Panc1 (cell line): ENCODE data around the gene C11orf54. TPM values are rescaled to one million over a fixed set of nuclear protein-coding genes. Genes with fewer than 3 reads are reported as not detected.

Experiments used
- ATAC-seq: fragments of 200-7000 bp; cut with Tn5 transposase; 2 replicates; pipeline ENCODE4 v1.9.1; 2020; ENCODE audit warnings: mild to moderate bottlenecking, moderate library complexity
- BruUV-seq: library from RNA; stranded (reverse); fragments of 400-500 nt; replicated peaks from 2 replicates; lab custom pipeline; 2021; lab: Mats Ljungman, UMichigan
- CTCF ChIA-PET: fragments of 300-600 bp; sonication (Branson Sonifier 250); formaldehyde crosslinking; loops from one replicate; lab custom pipeline; 2022; ENCODE audit warnings: antibody characterized with exemption; lab: Charles Lee
- POLR2A ChIA-PET: fragments of 300-600 bp; sonication (Branson Sonifier 250); formaldehyde crosslinking; loops from one replicate; lab custom pipeline; 2022; ENCODE audit warnings: antibody characterized with exemption; lab: Charles Lee
- DNase-seq: peaks from one replicate; pipeline ENCODE4 v3.0.0-alpha.2; 2010; ENCODE audit warnings: low read depth, low spot score
- H3K27ac ChIP-seq: 2 replicates; pipeline ENCODE4 v1.5.1; 2011; ENCODE audit warnings: mild to moderate bottlenecking, low read length, inconsistent platforms
- H3K27me3 ChIP-seq: fragments of 200-500 bp; sonication (Bioruptor generic); 2 replicates; pipeline ENCODE4 v1.6.0; 2014; ENCODE audit warnings: low read length, inconsistent platforms; ENCODE audit not compliant: control insufficient read depth, insufficient read depth
- H3K36me3 ChIP-seq: fragments of 200-500 bp; sonication (Bioruptor generic); 2 replicates; pipeline ENCODE4 v1.5.1; 2014; ENCODE audit warnings: inconsistent platforms, mild to moderate bottlenecking, low read length, moderate library complexity; ENCODE audit not compliant: control insufficient read depth, insufficient read depth
- H3K4me1 ChIP-seq: 2 replicates; pipeline ENCODE4 v1.5.1; 2011; ENCODE audit warnings: inconsistent platforms, mild to moderate bottlenecking, low read length, moderate library complexity; ENCODE audit not compliant: control insufficient read depth, insufficient read depth
- H3K4me3 ChIP-seq, 2 experiments: 2 replicates each; pipeline ENCODE4 v1.5.1; 2011 to 2012; ENCODE audit warnings: low read depth in 2 of 2, low read length in 2 of 2, mild to moderate bottlenecking in 2 of 2, inconsistent platforms in 1 of 2, moderate library complexity in 1 of 2
- H3K9me3 ChIP-seq: fragments of 200-500 bp; sonication (Bioruptor generic); 2 replicates; pipeline ENCODE4 v1.5.1; 2014; ENCODE audit warnings: low read depth, mild to moderate bottlenecking, inconsistent platforms, low read length, moderate library complexity; ENCODE audit not compliant: control insufficient read depth, insufficient read depth
- CTCF ChIP-seq: fragments of 450-650 bp; IDR thresholded peaks from 2 replicates; pipeline ENCODE4 v1.5.1; 2017; ENCODE audit warnings: mild to moderate bottlenecking
- POLR2AphosphoS5 ChIP-seq: IDR thresholded peaks from 2 replicates; pipeline ENCODE4 v1.6.1; 2012; ENCODE audit warnings: mild to moderate bottlenecking, low read depth, low read length, moderate library complexity
- SIN3A ChIP-seq: IDR thresholded peaks from 2 replicates; pipeline ENCODE4 v1.6.1; 2012; ENCODE audit warnings: low read depth, mild to moderate bottlenecking, low read length, moderate library complexity, borderline replicate concordance; ENCODE audit not compliant: insufficient read depth
- TCF7L2 ChIP-seq: IDR thresholded peaks from 2 replicates; pipeline ENCODE4 v1.6.1; 2011; ENCODE audit warnings: mild to moderate bottlenecking, low read depth, low read length, inconsistent platforms
- in situ Hi-C: cut with HindIII; loops from 2 replicates; pipeline ENCODE4 v1.10.0; 2016; ENCODE audit warnings: low sequenced_read_pairs, low pct_unique_long_range_greater_than_20kb
- intact Hi-C: fragments of 100-400 bp; cut with micrococcal nuclease; formaldehyde crosslinking; loops from one replicate; pipeline ENCODE4 v1.10.0; 2022; ENCODE audit not compliant: unreplicated experiment
- total RNA-seq: library from RNA; stranded (reverse); gene quantifications from one replicate; pipeline ENCODE4 v1.2.1, GENCODE V29; 2021; ENCODE audit not compliant: unreplicated experiment
- TF ChIP-seq, protein P1 (sequence below), 2 experiments: IDR thresholded peaks; 2 replicates each; pipeline ENCODE4 v1.6.1; 2011 to 2012; ENCODE audit warnings: low read depth in 2 of 2, control low read depth in 1 of 2, low read length in 1 of 2, mild to moderate bottlenecking in 1 of 2, moderate library complexity in 1 of 2; ENCODE audit not compliant: insufficient read depth in 1 of 2

The C11orf54 gene
- total RNA-seq, 1 experiment from 2014 or later = 31.0 TPM

DNA sequence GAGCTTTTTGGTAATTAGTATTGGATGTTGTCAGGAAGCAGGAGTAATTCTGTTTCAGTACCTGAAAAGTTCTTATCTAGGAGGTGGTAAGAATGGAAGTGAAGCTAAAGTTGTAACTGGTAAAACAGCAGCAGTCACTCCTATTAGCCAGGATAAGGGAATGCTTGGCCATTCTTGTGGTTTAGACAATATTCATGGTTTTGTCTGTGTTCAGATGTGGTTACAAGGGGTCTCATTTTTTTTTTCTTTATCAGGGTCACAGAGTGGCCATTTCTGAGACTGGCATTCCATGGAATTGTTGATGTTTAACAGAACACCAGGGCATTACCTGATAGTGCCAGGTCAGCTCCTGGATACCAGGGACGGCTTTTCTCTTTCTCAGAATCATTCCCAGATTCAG lies 24.0 kb upstream of the C11orf54 start:
- Histone ChIP-seq H3K4me3 (no peak overlapping the region), H3K27me3 (no peaks in the 10 kb centered on the region), H3K4me1 (no peaks in the 10 kb centered on the region), H3K9me3 (no peaks in the 10 kb centered on the region), H3K36me3 (no peaks in the 10 kb centered on the region), H3K27ac (no peak overlapping the region)
- intact Hi-C loops (no loop called here), in situ Hi-C loops (no loop called here)
- DNase-seq (no peak), ATAC-seq (no peak)
- TF ChIP-seq, protein P1, sequence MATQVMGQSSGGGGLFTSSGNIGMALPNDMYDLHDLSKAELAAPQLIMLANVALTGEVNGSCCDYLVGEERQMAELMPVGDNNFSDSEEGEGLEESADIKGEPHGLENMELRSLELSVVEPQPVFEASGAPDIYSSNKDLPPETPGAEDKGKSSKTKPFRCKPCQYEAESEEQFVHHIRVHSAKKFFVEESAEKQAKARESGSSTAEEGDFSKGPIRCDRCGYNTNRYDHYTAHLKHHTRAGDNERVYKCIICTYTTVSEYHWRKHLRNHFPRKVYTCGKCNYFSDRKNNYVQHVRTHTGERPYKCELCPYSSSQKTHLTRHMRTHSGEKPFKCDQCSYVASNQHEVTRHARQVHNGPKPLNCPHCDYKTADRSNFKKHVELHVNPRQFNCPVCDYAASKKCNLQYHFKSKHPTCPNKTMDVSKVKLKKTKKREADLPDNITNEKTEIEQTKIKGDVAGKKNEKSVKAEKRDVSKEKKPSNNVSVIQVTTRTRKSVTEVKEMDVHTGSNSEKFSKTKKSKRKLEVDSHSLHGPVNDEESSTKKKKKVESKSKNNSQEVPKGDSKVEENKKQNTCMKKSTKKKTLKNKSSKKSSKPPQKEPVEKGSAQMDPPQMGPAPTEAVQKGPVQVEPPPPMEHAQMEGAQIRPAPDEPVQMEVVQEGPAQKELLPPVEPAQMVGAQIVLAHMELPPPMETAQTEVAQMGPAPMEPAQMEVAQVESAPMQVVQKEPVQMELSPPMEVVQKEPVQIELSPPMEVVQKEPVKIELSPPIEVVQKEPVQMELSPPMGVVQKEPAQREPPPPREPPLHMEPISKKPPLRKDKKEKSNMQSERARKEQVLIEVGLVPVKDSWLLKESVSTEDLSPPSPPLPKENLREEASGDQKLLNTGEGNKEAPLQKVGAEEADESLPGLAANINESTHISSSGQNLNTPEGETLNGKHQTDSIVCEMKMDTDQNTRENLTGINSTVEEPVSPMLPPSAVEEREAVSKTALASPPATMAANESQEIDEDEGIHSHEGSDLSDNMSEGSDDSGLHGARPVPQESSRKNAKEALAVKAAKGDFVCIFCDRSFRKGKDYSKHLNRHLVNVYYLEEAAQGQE (IDR thresholded peaks at IDR 0.05; ENCODE audit: insufficient read depth in 1 of 2, low read depth in 2 of 2, low read length in 1 of 2) = no peak
- no peak for TF ChIP-seq POLR2AphosphoS5
- TF ChIP-seq CTCF = no peak
- TF ChIP-seq SIN3A = no peak
- no peak for TF ChIP-seq TCF7L2
- ChIA-PET POLR2A (no interaction called here), CTCF (no interaction called here)
- no TSS peak for BruUV-seq

- ChIA-PET CTCF (no interaction called here), POLR2A (no interaction called here)
- no peak overlapping the region for H3K27ac ChIP-seq
- no peaks in the 10 kb centered on the region for H3K27me3 ChIP-seq
- in situ Hi-C loops = no loop called here
- intact Hi-C loops = no loop called here
- TF ChIP-seq SIN3A = no peak
- no peak for TF ChIP-seq CTCF
- TF ChIP-seq, protein P1 (IDR thresholded peaks at IDR 0.05; ENCODE audit: insufficient read depth in 1 of 2, low read depth in 2 of 2, low read length in 1 of 2) = no peak
- TF ChIP-seq TCF7L2 = no peak
- TF ChIP-seq POLR2AphosphoS5 = no peak
- ATAC-seq (no peak), DNase-seq (no peak)
- H3K4me3 ChIP-seq = no peak overlapping the region
- no peaks in the 10 kb centered on the region for H3K4me1 ChIP-seq
- BruUV-seq = no TSS peak
- H3K9me3 ChIP-seq = no peaks in the 10 kb centered on the region
- 0 out of 2 replicates have a peak, but pooled peaks cover 2% of the 10 kb centered on the region for H3K36me3 ChIP-seq
Measured at GRCh38 chr11:93718057-93718563, 23.4 kb upstream of the C11orf54 start.
